AG10803 (cell line): ENCODE data around the gene TMEM270.

ENCODE experiments used
- DNase-seq: peaks from one replicate; pipeline ENCODE4 v3.0.0; 2010; ENCODE audit warnings: low read depth
- H3K4me3 ChIP-seq: 2 replicates; pipeline ENCODE4 v1.5.1; 2011; ENCODE audit warnings: mild to moderate bottlenecking, low read length, control low read depth
- TF ChIP-seq, protein P1 (sequence below): conservative IDR thresholded peaks from 2 replicates; pipeline ENCODE4 v1.5.1; 2011; ENCODE audit warnings: mild to moderate bottlenecking, low read length, control low read depth, inconsistent platforms

TMEM270 gene

DNA sequence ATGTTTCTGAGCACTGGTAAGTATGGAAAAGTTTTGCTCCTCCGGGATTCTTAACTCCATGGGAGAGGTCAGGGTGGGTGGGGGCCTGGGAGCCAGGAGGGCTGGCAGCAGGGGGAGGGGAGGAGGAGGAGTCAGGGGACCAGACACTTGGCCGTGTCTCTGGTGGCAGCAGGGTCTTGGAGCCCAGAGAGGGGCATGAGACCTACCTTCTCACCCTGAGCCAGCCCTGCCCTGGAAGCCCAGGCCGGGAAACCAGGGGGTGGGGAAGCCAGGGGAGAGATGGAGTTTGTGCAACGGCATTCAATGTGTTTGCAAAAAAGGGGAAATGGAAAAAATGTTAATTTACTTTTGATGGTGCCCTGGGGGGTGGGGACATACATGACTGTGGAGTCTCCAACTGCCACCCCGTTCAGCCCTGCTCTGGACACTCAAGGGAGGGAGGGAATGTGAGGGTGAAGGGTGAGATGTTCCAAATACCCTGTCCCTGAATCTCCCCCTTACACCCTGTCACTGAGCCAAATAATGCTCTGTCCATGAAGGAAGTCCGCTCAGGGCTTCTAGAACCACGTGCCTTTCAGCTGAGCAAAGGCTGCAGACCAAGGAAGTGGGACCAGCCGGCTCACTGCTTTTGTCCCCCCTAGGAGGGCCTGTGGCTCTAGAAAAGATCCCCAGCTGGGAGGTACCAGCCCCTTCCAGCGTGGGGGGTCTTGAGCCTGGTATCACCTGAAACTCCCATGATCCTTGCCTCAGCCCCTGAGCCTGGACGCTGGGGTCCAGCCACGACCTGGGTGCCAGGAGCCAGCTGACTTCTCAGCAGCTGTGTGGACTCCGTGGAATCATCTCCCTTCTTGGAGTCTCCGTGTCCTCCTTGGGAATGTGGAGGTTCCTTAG lies 48.3 kb downstream of the TMEM270 start:
- no peak overlapping the region for H3K4me3 ChIP-seq
- no peak for DNase-seq
- TF ChIP-seq, protein P1, sequence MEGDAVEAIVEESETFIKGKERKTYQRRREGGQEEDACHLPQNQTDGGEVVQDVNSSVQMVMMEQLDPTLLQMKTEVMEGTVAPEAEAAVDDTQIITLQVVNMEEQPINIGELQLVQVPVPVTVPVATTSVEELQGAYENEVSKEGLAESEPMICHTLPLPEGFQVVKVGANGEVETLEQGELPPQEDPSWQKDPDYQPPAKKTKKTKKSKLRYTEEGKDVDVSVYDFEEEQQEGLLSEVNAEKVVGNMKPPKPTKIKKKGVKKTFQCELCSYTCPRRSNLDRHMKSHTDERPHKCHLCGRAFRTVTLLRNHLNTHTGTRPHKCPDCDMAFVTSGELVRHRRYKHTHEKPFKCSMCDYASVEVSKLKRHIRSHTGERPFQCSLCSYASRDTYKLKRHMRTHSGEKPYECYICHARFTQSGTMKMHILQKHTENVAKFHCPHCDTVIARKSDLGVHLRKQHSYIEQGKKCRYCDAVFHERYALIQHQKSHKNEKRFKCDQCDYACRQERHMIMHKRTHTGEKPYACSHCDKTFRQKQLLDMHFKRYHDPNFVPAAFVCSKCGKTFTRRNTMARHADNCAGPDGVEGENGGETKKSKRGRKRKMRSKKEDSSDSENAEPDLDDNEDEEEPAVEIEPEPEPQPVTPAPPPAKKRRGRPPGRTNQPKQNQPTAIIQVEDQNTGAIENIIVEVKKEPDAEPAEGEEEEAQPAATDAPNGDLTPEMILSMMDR = no peak

DNA sequence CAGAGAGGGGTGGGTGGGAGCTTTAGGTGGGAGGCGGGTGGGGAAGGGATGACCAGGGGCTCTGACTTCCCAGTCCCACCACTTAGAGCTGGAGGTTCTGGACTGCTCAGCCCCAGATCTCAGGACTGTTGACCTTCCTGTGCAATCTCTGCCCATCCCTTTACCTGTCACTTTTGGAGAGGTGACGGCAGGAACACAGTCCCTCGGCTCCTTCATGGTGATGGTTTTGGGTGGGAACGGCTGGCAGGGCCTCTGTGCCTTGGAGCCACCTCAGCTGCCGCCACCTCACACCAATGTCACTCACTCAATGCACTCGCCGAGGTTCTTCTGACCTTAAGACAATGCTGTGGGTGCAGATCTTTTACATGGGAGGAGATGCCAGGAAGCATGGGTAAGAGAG lies 49.0 kb downstream of the TMEM270 start:
- no peak for DNase-seq
- TF ChIP-seq, protein P1 = no peak
- no peak overlapping the region for H3K4me3 ChIP-seq

DNA sequence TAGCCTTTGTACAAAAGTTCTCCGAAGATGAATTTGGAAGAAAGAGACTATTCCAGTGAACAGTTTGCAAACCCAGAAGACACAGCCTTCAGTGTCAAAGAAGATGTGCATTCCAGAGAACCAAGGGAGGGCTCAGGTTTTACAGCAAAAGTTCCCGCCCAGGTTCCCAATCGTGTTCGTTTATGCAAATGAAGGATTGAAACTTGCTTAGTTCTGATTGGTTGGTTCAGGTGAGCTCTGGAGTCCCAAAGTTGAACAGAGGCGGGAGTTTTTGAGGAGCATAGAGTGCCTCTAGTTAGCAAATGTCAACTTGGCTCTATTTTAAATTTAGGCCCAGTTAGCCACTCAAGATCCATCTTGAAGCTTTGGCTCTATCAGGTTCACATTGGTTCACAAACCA lies 51.3 kb downstream of the TMEM270 start:
- DNase-seq = no peak
- no peak overlapping the region for H3K4me3 ChIP-seq
- TF ChIP-seq, protein P1 = no peak
